Left ventricle myocardium inferior (tissue), 1 donor: ENCODE results near the gene PCYT2. TPM values are rescaled to one million over a fixed set of nuclear protein-coding genes. Genes with fewer than 3 reads are reported as not detected.

Experiments
- DNase-seq: peaks from one replicate; pipeline ENCODE4 v3.0.0-alpha.2; 2020
- H3K27ac ChIP-seq: fragments of 200-600 bp; replicated peaks from 2 replicates; pipeline ENCODE4 v1.8.0; 2021
- H3K27me3 ChIP-seq: fragments of 200-600 bp; 2 replicates; pipeline ENCODE4 v1.8.0; 2021; ENCODE audit warnings: low read depth
- H3K36me3 ChIP-seq: fragments of 200-600 bp; 2 replicates; pipeline ENCODE4 v1.8.0; 2021
- H3K4me1 ChIP-seq: fragments of 200-600 bp; 2 replicates; pipeline ENCODE4 v1.8.0; 2021
- H3K4me3 ChIP-seq: fragments of 200-600 bp; 2 replicates; pipeline ENCODE4 v1.8.0; 2021; ENCODE audit warnings: mild to moderate bottlenecking, moderate library complexity
- H3K9me3 ChIP-seq: fragments of 200-600 bp; replicated peaks from 2 replicates; pipeline ENCODE4 v1.8.0; 2021
- intact Hi-C: fragments of 100-400 bp; cut with micrococcal nuclease; formaldehyde crosslinking; loops from one replicate; pipeline ENCODE4 v1.11.0; 2022
- total RNA-seq: library from RNA; stranded (reverse); fragmentation: NEBNext Ultra II Directional; extraction: Animal tissue kit (Norgen Biotek cat#: 25700); gene quantifications from one replicate; pipeline ENCODE4 v1.2.1, GENCODE V29; 2021
- TF ChIP-seq, protein P1 (sequence below): fragments of 200-600 bp; IDR thresholded peaks from 2 replicates; pipeline ENCODE4 v1.8.0; 2021; ENCODE audit warnings: antibody characterized with exemption, mild to moderate bottlenecking, borderline replicate concordance
- donor health status: DM: no; HTN: yes; CAD: no; lungs with severe emphysema.

Gene PCYT2
- total RNA-seq, 1 donor from 2014 or later = 48.1 TPM

- H3K4me1 ChIP-seq = peaks cover 51% of the 10 kb centered on the region
- intact Hi-C loops = no loop called here
Measured at GRCh38 chr17:81915331-81915730, 4.1 kb upstream of the PCYT2 start.

DNA sequence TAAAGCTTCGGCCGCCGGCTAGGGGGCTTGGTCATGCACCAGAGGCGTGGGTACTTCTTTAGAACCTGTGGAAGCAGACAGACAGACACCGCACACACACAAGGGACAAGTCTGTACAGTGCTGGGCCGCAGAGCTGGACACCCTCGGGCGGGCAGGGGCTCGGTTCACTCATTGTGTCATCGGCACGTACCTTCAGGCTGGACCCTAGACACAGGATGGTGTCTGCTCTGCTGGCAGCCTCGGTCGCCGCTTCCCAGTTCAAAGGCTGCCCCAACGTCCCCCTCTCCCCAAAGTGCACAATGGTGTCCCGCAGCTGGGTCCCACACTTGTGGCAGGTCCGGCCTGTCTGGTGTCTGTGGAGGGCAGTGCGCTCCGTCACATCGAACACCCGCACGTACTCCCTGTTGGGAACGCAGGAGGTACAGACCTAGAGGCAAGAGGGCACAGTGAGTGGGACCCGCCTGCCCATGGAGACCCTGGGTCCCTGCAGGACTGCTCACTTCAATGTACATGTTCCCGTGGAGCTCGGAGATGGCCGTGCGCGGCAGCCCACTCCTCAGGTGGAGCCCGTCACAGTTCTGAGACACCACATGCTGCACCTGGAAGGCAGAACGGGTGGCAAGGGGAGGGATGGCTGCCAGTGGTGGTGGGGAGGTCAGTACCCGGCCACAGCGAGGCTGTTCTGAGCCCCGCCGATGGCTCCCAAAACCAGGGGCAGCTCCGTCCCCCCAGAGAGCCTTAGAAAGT is 3.1 kb upstream of the PCYT2 start:
- DNase-seq = no peak
- Histone ChIP-seq H3K27ac (no peak overlapping the region), H3K4me3 (no peak overlapping the region), H3K9me3 (no peaks in the 10 kb centered on the region), H3K27me3 (no peaks in the 10 kb centered on the region), H3K36me3 (peaks cover 40% of the 10 kb centered on the region), H3K4me1 (peaks cover 58% of the 10 kb centered on the region)
- intact Hi-C loops = no loop called here
- TF ChIP-seq, protein P1, sequence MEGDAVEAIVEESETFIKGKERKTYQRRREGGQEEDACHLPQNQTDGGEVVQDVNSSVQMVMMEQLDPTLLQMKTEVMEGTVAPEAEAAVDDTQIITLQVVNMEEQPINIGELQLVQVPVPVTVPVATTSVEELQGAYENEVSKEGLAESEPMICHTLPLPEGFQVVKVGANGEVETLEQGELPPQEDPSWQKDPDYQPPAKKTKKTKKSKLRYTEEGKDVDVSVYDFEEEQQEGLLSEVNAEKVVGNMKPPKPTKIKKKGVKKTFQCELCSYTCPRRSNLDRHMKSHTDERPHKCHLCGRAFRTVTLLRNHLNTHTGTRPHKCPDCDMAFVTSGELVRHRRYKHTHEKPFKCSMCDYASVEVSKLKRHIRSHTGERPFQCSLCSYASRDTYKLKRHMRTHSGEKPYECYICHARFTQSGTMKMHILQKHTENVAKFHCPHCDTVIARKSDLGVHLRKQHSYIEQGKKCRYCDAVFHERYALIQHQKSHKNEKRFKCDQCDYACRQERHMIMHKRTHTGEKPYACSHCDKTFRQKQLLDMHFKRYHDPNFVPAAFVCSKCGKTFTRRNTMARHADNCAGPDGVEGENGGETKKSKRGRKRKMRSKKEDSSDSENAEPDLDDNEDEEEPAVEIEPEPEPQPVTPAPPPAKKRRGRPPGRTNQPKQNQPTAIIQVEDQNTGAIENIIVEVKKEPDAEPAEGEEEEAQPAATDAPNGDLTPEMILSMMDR = no peak

More at GRCh38 chr17:81915331-81915730, 4.1 kb upstream of the PCYT2 start:
- Histone ChIP-seq H3K4me3 (no peak overlapping the region), H3K9me3 (no peaks in the 10 kb centered on the region), H3K36me3 (peaks cover 49% of the 10 kb centered on the region), H3K27me3 (no peaks in the 10 kb centered on the region), H3K27ac (no peak overlapping the region)
- TF ChIP-seq, protein P1 = no peak
- DNase-seq = no peak

- TF ChIP-seq, protein P1 = no peak
- Histone ChIP-seq H3K27me3 (no peaks in the 10 kb centered on the region), H3K9me3 (no peaks in the 10 kb centered on the region), H3K4me1 (peaks cover 51% of the 10 kb centered on the region), H3K27ac (no peak overlapping the region), H3K4me3 (no peak overlapping the region), H3K36me3 (peaks cover 40% of the 10 kb centered on the region)
- intact Hi-C loops = no loop called here
- DNase-seq = no peak
Measured at GRCh38 chr17:81913394-81914102, 2.3 kb upstream of the PCYT2 start.

GRCh38 chr17:81912441-81913309 is 1.5 kb upstream of the PCYT2 start:
- no peaks in the 10 kb centered on the region for H3K27me3 ChIP-seq
- no peaks in the 10 kb centered on the region for H3K9me3 ChIP-seq
- peaks cover 40% of the 10 kb centered on the region for H3K36me3 ChIP-seq
- peaks cover 43% of the 10 kb centered on the region for H3K4me1 ChIP-seq
- H3K27ac ChIP-seq = no peak overlapping the region
- intact Hi-C loops = no loop called here
- H3K4me3 ChIP-seq = no peak overlapping the region
- TF ChIP-seq, protein P1 = no peak
- DNase-seq = no peak

GRCh38 chr17:81911969-81912368 is 770 bp upstream of the PCYT2 start:
- peak overlapping the region; percentile 66 for H3K27ac ChIP-seq
- intact Hi-C loops = no loop called here
- TF ChIP-seq, protein P1 = no peak
- no peaks in the 10 kb centered on the region for H3K9me3 ChIP-seq
- peak overlapping the region; percentile 93 for H3K4me3 ChIP-seq
- DNase-seq = no peak
- peaks cover 40% of the 10 kb centered on the region for H3K36me3 ChIP-seq
- H3K27me3 ChIP-seq = no peaks in the 10 kb centered on the region
- H3K4me1 ChIP-seq = peaks cover 36% of the 10 kb centered on the region
